Measurements from ENCODE around the gene DPH5.
A peak's percentile ranks its signal among the peaks of the same experiment; 100 is the strongest.

Gene DPH5

GRCh38 chr1:101029184-101029583 lies 3.6 kb upstream of the DPH5 start:
- no peak for DNase-seq

DNA sequence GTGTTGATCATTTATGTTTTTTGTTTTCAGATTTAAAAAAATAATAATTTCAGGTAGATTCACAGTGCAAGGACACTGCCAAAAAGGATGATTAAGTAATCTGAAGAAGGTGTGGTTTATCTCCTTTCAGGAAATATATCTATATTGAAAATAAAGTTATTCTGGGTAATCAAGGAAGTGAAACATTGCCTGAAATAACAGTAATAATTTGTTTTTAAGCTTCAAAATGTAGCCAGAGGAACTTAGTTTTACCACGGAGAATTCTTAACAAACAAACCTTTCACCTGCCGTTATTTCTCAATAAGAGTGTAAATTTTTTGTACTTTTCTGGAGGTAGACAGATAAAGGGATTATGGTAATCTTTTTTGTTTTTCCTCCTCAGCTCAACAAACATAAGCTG lies 2.9 kb upstream of the DPH5 start:
- DNase-seq, result no peak

- DNase-seq, result no peak
Measured at GRCh38 chr1:101027194-101027772, 1.7 kb upstream of the DPH5 start.

GRCh38 chr1:101026430-101026788 lies 825 bp upstream of the DPH5 start:
- no peak for DNase-seq

- no peak for DNase-seq
Measured at GRCh38 chr1:101025283-101025656, 314 bp downstream of the DPH5 start.

DNA sequence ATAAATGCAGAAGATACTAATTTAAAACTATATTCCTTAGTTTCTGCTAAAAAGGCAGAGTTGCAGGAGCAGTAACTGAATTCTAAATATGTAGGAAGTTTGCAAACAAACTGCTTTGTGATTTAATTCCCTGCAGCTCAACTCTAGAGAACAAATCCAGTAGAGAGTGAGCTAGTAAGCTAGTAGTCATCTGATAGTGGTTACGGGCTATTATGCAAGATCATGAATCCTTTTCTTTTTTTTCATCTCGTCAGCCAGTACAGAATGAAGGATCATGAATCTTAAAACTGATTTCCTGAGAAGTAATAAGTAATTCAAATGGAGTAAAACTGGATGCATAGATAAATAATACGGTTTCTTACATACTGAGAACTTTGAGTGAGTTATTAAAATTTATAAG lies 3.3 kb downstream of the DPH5 start:
- no peak for DNase-seq

DNA sequence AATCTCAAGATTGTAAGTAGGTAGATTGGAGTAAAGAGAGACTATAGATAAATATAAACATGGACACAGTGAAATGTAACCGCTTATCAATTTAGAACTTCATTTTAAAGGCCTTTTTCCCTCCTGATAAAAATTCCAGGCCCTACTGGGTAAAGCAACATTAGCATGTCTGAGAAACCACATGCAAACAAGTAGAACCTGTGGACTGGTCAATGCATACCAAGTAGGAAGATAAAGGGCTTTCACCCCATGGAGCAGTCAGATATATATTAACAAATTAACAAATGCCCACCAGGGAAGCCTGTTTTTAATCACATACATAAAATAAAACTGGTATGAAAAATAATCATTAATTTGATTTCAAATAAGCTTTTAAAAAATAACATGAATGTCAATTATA lies 8.1 kb downstream of the DPH5 start:
- DNase-seq, result no peak

- DNase-seq, result no peak
Measured at GRCh38 chr1:101013776-101014175, 11.8 kb downstream of the DPH5 start.

GRCh38 chr1:101008229-101008834 lies 17.3 kb downstream of the DPH5 start:
- no peak for DNase-seq

DNA sequence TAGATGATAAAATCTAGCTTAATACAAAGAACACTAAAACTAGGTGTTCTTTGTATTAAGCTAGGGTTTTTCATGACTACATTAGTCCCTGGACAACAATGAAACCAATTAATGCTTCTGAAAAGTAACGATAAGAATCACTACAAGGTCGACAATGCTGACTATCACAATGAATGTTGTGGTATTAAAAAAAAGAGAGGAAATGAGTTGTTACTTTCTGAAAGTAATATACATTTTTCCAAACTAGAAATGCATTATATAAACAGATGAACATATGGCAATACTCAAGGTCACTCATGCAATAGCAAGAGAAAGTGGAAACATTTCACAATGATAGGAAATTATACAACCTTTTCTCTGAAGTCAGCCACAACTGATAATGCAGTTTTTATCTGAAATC lies 19.0 kb downstream of the DPH5 start:
- DNase-seq, result no peak

DNA sequence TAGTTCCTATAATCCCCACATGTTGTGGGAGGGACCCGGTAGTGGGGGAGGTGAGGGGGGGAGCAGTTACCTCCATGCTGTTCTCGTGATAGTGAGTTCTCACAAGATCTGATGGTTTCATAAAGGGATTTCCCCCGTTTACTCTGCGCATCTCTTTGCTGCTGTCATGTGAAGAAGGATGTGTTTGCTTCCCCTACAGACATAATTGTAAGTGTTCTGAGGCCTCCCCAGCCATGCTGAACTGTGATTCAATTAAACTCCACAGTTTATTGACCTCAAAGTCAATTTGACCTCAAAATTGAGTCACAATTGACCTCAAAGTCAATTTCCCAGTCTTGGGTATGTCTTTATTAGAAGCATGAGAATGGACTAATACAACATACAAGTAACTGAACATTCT lies 19.7 kb downstream of the DPH5 start:
- DNase-seq, result no peak

- DNase-seq, result no peak
Measured at GRCh38 chr1:101005183-101005582, 20.4 kb downstream of the DPH5 start.

DNA sequence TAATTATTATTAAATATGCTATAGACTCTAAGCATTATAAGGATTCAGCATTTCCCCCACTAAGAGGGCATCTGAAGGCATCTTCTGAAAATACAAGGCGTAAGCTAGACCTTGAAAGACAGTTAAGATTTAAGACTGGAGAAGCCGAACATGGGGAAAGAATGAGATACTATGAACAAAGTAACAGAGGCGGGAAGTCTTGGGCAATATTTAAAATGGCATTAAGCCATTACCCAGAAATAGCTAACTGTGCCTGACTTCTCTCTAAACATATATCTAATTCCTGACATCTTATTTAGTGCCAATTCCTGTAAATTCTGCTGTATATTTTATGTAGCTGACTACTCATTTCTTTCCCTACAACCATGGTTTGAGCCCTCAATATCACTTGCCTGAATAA lies 20.9 kb downstream of the DPH5 start:
- DNase-seq, result no peak

- no peak for DNase-seq
Measured at GRCh38 chr1:101004061-101004460, 21.5 kb downstream of the DPH5 start.

- no peak for DNase-seq
Measured at GRCh38 chr1:101003012-101003650, 22.5 kb downstream of the DPH5 start.

- DNase-seq, result no peak
Measured at GRCh38 chr1:101002551-101002950, 23.0 kb downstream of the DPH5 start.

- DNase-seq, result no peak
Measured at GRCh38 chr1:101000131-101000873, 25.3 kb downstream of the DPH5 start.

GRCh38 chr1:100998426-100998825 lies 27.2 kb downstream of the DPH5 start:
- no peak for DNase-seq

DNA sequence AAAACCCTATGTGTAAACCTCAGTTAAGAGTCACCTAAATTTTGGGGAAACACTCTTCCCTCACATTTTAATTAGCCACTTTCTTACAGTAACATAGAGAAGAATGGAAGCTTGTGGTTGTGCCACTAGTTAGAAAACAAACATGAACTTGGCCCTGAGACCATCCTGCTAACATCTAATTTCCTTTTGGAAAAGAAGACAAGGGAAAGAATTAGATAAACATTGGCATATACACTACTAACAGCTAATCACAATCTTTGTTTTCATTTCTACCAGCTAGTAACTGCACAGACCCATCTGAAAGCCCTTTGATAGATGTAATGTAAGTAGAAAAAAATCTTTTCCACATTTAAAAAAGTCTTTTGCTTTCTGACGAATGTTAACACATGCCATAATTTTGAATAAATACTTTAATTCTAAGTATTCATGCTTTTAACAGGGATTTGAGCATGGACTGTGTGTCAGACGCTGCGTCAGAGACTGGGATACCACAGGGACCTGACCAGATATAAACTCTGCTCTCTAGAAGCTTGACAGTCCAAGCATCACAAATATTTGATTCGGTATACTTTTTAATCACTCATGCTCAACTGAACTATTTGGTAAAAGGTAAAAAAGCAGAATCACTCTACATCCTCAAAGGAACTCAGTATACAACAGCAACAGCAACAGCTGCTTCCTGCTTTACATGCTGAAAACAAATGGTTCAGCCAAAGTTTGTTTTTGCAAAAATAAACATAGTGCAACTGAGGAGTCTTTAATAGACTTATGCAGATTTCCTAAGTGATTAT lies 30.2 kb downstream of the DPH5 start:
- no peak for DNase-seq

- peak; percentile 36 for DNase-seq
Measured at GRCh38 chr1:100989306-100990077, 36.1 kb downstream of the DPH5 start.

GRCh38 chr1:100988121-100988520 lies 37.5 kb downstream of the DPH5 start:
- no peak for DNase-seq

GRCh38 chr1:100982793-100983192 lies 42.8 kb downstream of the DPH5 start:
- DNase-seq, result no peak

GRCh38 chr1:100979631-100980030 lies 46.0 kb downstream of the DPH5 start:
- no peak for DNase-seq

Data from kidney glomerular epithelial cell (primary cell).